HG02938 (cell line): Measurements from ENCODE around the gene ADAMTSL2.

Experiments used
- ATAC-seq: cut with Tn5 transposase; IDR thresholded peaks from one replicate; pipeline ENCODE4 v1.9.1; 2021; ENCODE audit warnings: mild to moderate bottlenecking, moderate library complexity; ENCODE audit not compliant: unreplicated experiment

ADAMTSL2 gene

GRCh38 chr9:133616643-133617405 is 82.3 kb downstream of the ADAMTSL2 start:
- no peak for ATAC-seq

- no peak for ATAC-seq
Measured at GRCh38 chr9:133618726-133619125, 84.2 kb downstream of the ADAMTSL2 start.

GRCh38 chr9:133619791-133620190 is 85.3 kb downstream of the ADAMTSL2 start:
- ATAC-seq, result no peak

DNA sequence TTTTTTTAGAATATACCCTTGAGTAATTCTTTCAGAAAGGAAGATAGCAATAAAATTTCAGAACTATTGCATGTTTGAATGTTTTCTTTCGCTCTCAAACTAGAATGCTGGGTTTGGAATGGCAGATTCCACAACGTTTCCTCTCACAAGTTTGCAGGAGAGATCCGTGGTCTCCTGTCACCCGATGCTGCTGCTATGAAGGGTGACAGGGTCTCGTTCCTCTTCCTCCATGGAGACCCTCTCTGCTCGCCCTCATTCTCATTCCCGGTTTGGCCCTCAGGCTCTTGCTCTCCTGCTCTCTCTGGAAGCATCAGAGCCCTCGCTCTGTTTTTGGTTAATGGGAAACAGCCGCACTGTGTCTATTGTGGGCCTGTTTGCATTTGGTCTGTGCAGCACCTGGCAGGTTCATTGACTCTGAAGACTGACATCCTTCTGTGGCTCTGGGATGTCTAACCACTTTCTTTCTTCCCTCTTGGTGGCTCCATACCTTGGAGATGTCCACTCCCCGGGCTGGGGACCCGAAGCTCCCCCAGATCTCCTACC is 87.3 kb downstream of the ADAMTSL2 start:
- ATAC-seq, result no peak

DNA sequence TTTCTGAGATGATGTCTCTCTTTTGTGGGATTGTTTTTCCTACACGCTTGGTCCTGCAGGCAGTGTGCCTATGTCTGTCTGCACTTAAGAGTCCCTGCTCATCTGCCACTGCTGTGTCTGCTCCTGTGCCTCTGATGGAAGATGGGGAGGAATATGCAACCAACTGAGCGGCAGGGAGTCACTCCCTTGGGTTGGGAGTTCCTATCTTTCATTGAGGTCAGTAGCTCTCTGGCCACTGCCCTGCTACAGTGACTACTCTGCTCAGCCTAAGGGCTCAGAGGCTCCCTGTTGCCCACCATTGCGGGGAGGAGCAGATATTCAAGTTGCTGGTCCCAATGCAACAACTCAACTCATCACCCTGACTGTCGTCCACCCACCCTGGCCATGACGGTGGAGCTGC is 88.1 kb downstream of the ADAMTSL2 start:
- ATAC-seq, result no peak
